Mesenchymal stem cell (in vitro differentiated cells and primary cell): ENCODE data around the gene CD52.

Source experiments
- DNase-seq: peaks from one replicate; pipeline ENCODE4 v3.0.0-alpha.2; 2013
- H2AFZ ChIP-seq: one replicate; pipeline ENCODE4 v1.6.1; 2013; ENCODE audit warnings: low read depth, mild to moderate bottlenecking, control low read depth, inconsistent platforms, low read length, moderate library complexity
- H2AK5ac ChIP-seq: 2 replicates; pipeline ENCODE4 v1.6.1; 2013; ENCODE audit warnings: low read length, moderate library complexity, mild to moderate bottlenecking, inconsistent platforms; ENCODE audit not compliant: severe bottlenecking
- H2BK120ac ChIP-seq: one replicate; pipeline ENCODE4 v1.6.1; 2013; ENCODE audit warnings: low read depth, mild to moderate bottlenecking, inconsistent platforms, low read length, moderate library complexity
- H2BK12ac ChIP-seq, 2 experiments: one replicate each; pipeline ENCODE4 v1.6.1; 2013; ENCODE audit warnings: inconsistent platforms in 2 of 2, low read length in 2 of 2, mild to moderate bottlenecking in 2 of 2, moderate library complexity in 2 of 2, control low read depth in 1 of 2
- H2BK15ac ChIP-seq: one replicate; pipeline ENCODE4 v1.6.1; 2013; ENCODE audit warnings: mild to moderate bottlenecking, low read depth, inconsistent platforms; ENCODE audit not compliant: poor library complexity, severe bottlenecking
- H2BK5ac ChIP-seq: 2 replicates; pipeline ENCODE4 v1.6.1; 2013; ENCODE audit warnings: low read depth, mild to moderate bottlenecking, low read length, control low read depth, inconsistent platforms; ENCODE audit not compliant: poor library complexity, severe bottlenecking
- H3K14ac ChIP-seq, 2 experiments: one replicate each; pipeline ENCODE4 v1.6.1; 2013; ENCODE audit warnings: inconsistent platforms in 2 of 2, low read length in 2 of 2, control low read depth in 1 of 2, mild to moderate bottlenecking in 1 of 2, moderate library complexity in 1 of 2
- H3K18ac ChIP-seq, 2 experiments: one replicate each; pipeline ENCODE4 v1.6.1; 2013; ENCODE audit warnings: inconsistent platforms in 2 of 2, low read length in 2 of 2, control low read depth in 1 of 2, low read depth in 1 of 2, mild to moderate bottlenecking in 1 of 2
- H3K23ac ChIP-seq, 2 experiments: one replicate each; pipeline ENCODE4 v1.6.1; 2013; ENCODE audit warnings: inconsistent platforms in 2 of 2, low read length in 2 of 2, mild to moderate bottlenecking in 2 of 2, moderate library complexity in 2 of 2, control low read depth in 1 of 2
- H3K27ac ChIP-seq: 2 replicates; pipeline ENCODE4 v1.5.1; 2013; ENCODE audit warnings: mild to moderate bottlenecking, moderate library complexity, low read length, control low read depth, inconsistent platforms; ENCODE audit not compliant: poor library complexity, severe bottlenecking
- H3K27me3 ChIP-seq, 2 experiments: 2 replicates each; pipeline versions ENCODE4 v1.6.1 to v1.7.0; 2013; ENCODE audit warnings: low read length in 2 of 2, mild to moderate bottlenecking in 2 of 2, moderate library complexity in 2 of 2, control low read depth in 1 of 2, inconsistent platforms in 1 of 2; ENCODE audit not compliant: control insufficient read depth in 1 of 2, insufficient read depth in 1 of 2
- H3K36me3 ChIP-seq, 2 experiments: 2 replicates each; pipeline versions ENCODE4 v1.6.1 to v1.7.0; 2013; ENCODE audit warnings: low read length in 2 of 2, control low read depth in 1 of 2, inconsistent platforms in 1 of 2, low read depth in 1 of 2, mild to moderate bottlenecking in 1 of 2; ENCODE audit not compliant: insufficient read depth in 2 of 2, control insufficient read depth in 1 of 2
- H3K4ac ChIP-seq, 2 experiments: one replicate each; pipeline ENCODE4 v1.6.1; 2013; ENCODE audit warnings: inconsistent platforms in 2 of 2, low read length in 2 of 2, mild to moderate bottlenecking in 2 of 2, moderate library complexity in 2 of 2, control low read depth in 1 of 2, low read depth in 1 of 2
- H3K4me1 ChIP-seq: 2 replicates; pipeline ENCODE4 v1.6.1; 2013; ENCODE audit warnings: low read depth, low read length, control low read depth; ENCODE audit not compliant: control insufficient read depth, insufficient read depth
- H3K4me2 ChIP-seq: 2 replicates; pipeline ENCODE4 v1.6.1; 2013; ENCODE audit warnings: low read length, mild to moderate bottlenecking, inconsistent platforms; ENCODE audit not compliant: poor library complexity, severe bottlenecking
- H3K4me3 ChIP-seq, 2 experiments: 2 replicates each; pipeline versions ENCODE4 v1.5.1 to v1.7.0; 2013; ENCODE audit warnings: low read length in 2 of 2, mild to moderate bottlenecking in 2 of 2, control low read depth in 1 of 2, low read depth in 1 of 2; ENCODE audit not compliant: insufficient read depth in 1 of 2
- H3K79me1 ChIP-seq: replicated peaks from 2 replicates; pipeline ENCODE4 v1.6.1; 2013; ENCODE audit warnings: mild to moderate bottlenecking, control low read depth, low read length, inconsistent platforms; ENCODE audit not compliant: poor library complexity, severe bottlenecking
- H3K9ac ChIP-seq: 2 replicates; pipeline ENCODE4 v1.7.0; 2013; ENCODE audit warnings: mild to moderate bottlenecking, low read length, moderate library complexity
- H3K9me3 ChIP-seq: 2 replicates; pipeline ENCODE4 v1.7.0; 2013; ENCODE audit warnings: mild to moderate bottlenecking, low read length; ENCODE audit not compliant: control insufficient read depth
- H4K8ac ChIP-seq: one replicate; pipeline ENCODE4 v1.6.1; 2013; ENCODE audit warnings: inconsistent platforms, mild to moderate bottlenecking, low read length, moderate library complexity
- H4K91ac ChIP-seq: one replicate; pipeline ENCODE4 v1.6.1; 2013; ENCODE audit warnings: mild to moderate bottlenecking, low read length, inconsistent platforms
- WGBS: methylation state at CpG from one replicate; pipeline ENCODE4 v1.1.7; 2013; ENCODE audit warnings: mixed read lengths; 5-methylcytosine and 5-hydroxymethylcytosine counted together

Gene CD52

GRCh38 chr1:26318338-26319064 lies 743 bp downstream of the CD52 start:
- Histone ChIP-seq H2BK12ac (peak overlapping the region in 1 of 2 experiments; percentile 42), H3K36me3 (no peaks in the 10 kb centered on the region), H3K4me3 (no peak overlapping the region), H3K23ac (no peak overlapping the region), H2AFZ (no peak overlapping the region), H2BK5ac (no peak overlapping the region), H3K9ac (no peak overlapping the region), H4K91ac (no peak overlapping the region), H3K18ac (no peak overlapping the region), H3K27me3 (peaks cover 0 to 14% of the 10 kb centered on the region in 2 experiments), H2BK120ac (no peak overlapping the region), H2BK15ac (no peak overlapping the region), H3K9me3 (no peaks in the 10 kb centered on the region), H3K27ac (no peak overlapping the region), H3K4me2 (no peak overlapping the region), H2AK5ac (no peak overlapping the region), H3K4me1 (peaks cover 4% of the 10 kb centered on the region), H4K8ac (no peak overlapping the region), H3K4ac (no peak overlapping the region), H3K14ac (no peak overlapping the region), H3K79me1 (no peaks in the 10 kb centered on the region)
- WGBS, result 94% methylated on average over 9 of the region's 9 CpGs
- DNase-seq, result no peak

DNA sequence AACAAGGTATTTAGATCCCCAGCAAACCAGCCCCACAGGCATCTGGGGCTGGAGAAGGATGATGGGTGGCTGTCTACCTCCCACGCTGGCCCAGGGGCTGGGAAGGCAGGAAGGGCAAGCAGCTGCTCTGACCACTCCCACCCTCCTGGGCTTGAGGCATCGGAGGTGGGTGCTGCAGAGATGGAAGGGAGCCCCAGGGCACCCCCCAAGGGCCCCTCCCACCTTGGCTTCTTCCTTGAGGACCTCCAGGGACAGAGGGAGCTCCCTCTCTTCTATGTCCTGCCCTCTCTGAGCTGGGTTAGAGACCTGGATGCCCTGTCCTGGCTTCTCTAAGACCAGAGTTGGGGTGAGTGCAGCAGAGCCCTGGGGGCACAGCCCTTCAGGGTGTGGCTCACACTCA lies 3.1 kb downstream of the CD52 start:
- no peaks in the 10 kb centered on the region for H3K36me3 ChIP-seq

GRCh38 chr1:26321315-26322041 lies 3.7 kb downstream of the CD52 start:
- H3K36me3 ChIP-seq, result no peaks in the 10 kb centered on the region
- H3K23ac ChIP-seq, result no peak overlapping the region
- H2BK15ac ChIP-seq, result no peak overlapping the region
- H2BK12ac ChIP-seq, result peak overlapping the region in 1 of 2 experiments; percentile 25
- H3K27ac ChIP-seq, result no peak overlapping the region
- peak overlapping the region; percentile 48 for H3K9ac ChIP-seq
- peaks cover 0 to 13% of the 10 kb centered on the region in 2 experiments for H3K27me3 ChIP-seq
- no peak overlapping the region for H2BK5ac ChIP-seq
- no peak overlapping the region for H3K4me2 ChIP-seq
- no peaks in the 10 kb centered on the region for H3K9me3 ChIP-seq
- H3K4ac ChIP-seq, result peak overlapping the region in 1 of 2 experiments; percentile 9
- H3K79me1 ChIP-seq, result no peaks in the 10 kb centered on the region
- H4K8ac ChIP-seq, result peak overlapping the region; percentile 92
- peak overlapping the region in 1 of 2 experiments; percentile 9 for H3K18ac ChIP-seq
- H3K4me1 ChIP-seq, result peaks cover 4% of the 10 kb centered on the region
- peak overlapping the region; percentile 3 for H2AFZ ChIP-seq
- H4K91ac ChIP-seq, result peak overlapping the region; percentile 3
- WGBS, result 29% methylated on average over 12 of the region's 16 CpGs
- peak; percentile 82 for DNase-seq
- no peak overlapping the region for H3K4me3 ChIP-seq
- H3K14ac ChIP-seq, result no peak overlapping the region
- no peak overlapping the region for H2AK5ac ChIP-seq
- no peak overlapping the region for H2BK120ac ChIP-seq

More for the DNA sequence above, 3.1 kb downstream of the CD52 start:
- Histone ChIP-seq H3K27ac (no peak overlapping the region), H3K9me3 (no peaks in the 10 kb centered on the region), H3K4ac (peak overlapping the region in 1 of 2 experiments; percentile 9), H3K23ac (no peak overlapping the region), H2AK5ac (no peak overlapping the region), H3K4me3 (no peak overlapping the region), H3K4me1 (peaks cover 4% of the 10 kb centered on the region), H4K91ac (peak overlapping the region; percentile 43), H2BK120ac (no peak overlapping the region), H2BK5ac (no peak overlapping the region), H3K14ac (no peak overlapping the region), H3K18ac (no peak overlapping the region), H2AFZ (no peak overlapping the region), H3K27me3 (peaks cover 0 to 13% of the 10 kb centered on the region in 2 experiments), H3K79me1 (no peaks in the 10 kb centered on the region), H3K4me2 (no peak overlapping the region), H2BK12ac (peak overlapping the region in 1 of 2 experiments; percentile 25), H3K9ac (peak overlapping the region; percentile 48), H2BK15ac (no peak overlapping the region), H4K8ac (peak overlapping the region; percentile 71)
- 77% methylated on average over 2 of the region's 2 CpGs for WGBS
- no peak for DNase-seq

GRCh38 chr1:26322042-26322331 lies 4.2 kb downstream of the CD52 start:
- H3K14ac ChIP-seq, result no peak overlapping the region
- H3K23ac ChIP-seq, result no peak overlapping the region
- 80% methylated on average over 8 of the region's 10 CpGs for WGBS
- no peak overlapping the region for H2AK5ac ChIP-seq
- peaks cover 0 to 13% of the 10 kb centered on the region in 2 experiments for H3K27me3 ChIP-seq
- no peak overlapping the region for H4K8ac ChIP-seq
- no peak overlapping the region for H2BK120ac ChIP-seq
- no peaks in the 10 kb centered on the region for H3K36me3 ChIP-seq
- H3K9me3 ChIP-seq, result no peaks in the 10 kb centered on the region
- no peak overlapping the region for H3K4ac ChIP-seq
- no peak overlapping the region for H3K4me2 ChIP-seq
- DNase-seq, result no peak
- H2BK12ac ChIP-seq, result no peak overlapping the region
- H2AFZ ChIP-seq, result no peak overlapping the region
- no peak overlapping the region for H2BK15ac ChIP-seq
- peaks cover 4% of the 10 kb centered on the region for H3K4me1 ChIP-seq
- peak overlapping the region; percentile 48 for H3K9ac ChIP-seq
- no peaks in the 10 kb centered on the region for H3K79me1 ChIP-seq
- no peak overlapping the region for H2BK5ac ChIP-seq
- H3K4me3 ChIP-seq, result no peak overlapping the region
- H3K27ac ChIP-seq, result no peak overlapping the region
- no peak overlapping the region for H3K18ac ChIP-seq
- no peak overlapping the region for H4K91ac ChIP-seq
